Endothelial cell (in vitro differentiated cells): ENCODE data around the gene ATG7. TPM values are rescaled to one million over a fixed set of nuclear protein-coding genes. Genes with fewer than 3 reads are reported as not detected.

Experiments used
- DNase-seq: peaks from one replicate; pipeline ENCODE4 v3.0.0; 2021; ENCODE audit warnings: low spot score
- H3K27ac Mint-ChIP-seq: one replicate; pipeline ENCODE4 v1.8.0; 2021; ENCODE audit warnings: mixed read lengths, inconsistent platforms; ENCODE audit not compliant: unreplicated experiment
- H3K27me3 Mint-ChIP-seq: one replicate; pipeline ENCODE4 v1.8.0; 2021; ENCODE audit warnings: mild to moderate bottlenecking, moderate library complexity, mixed read lengths, inconsistent platforms; ENCODE audit not compliant: unreplicated experiment
- H3K36me3 Mint-ChIP-seq: one replicate; pipeline ENCODE4 v1.8.0; 2021; ENCODE audit warnings: mild to moderate bottlenecking, low read depth, mixed read lengths, inconsistent platforms; ENCODE audit not compliant: unreplicated experiment
- H3K4me1 Mint-ChIP-seq: one replicate; pipeline ENCODE4 v1.8.0; 2021; ENCODE audit warnings: mild to moderate bottlenecking, mixed read lengths, inconsistent platforms; ENCODE audit not compliant: unreplicated experiment
- H3K4me3 Mint-ChIP-seq: one replicate; pipeline ENCODE4 v1.8.0; 2021; ENCODE audit warnings: mild to moderate bottlenecking, mixed read lengths, inconsistent platforms; ENCODE audit not compliant: unreplicated experiment
- H3K9me3 Mint-ChIP-seq: one replicate; pipeline ENCODE4 v1.8.0; 2021; ENCODE audit warnings: mixed read lengths, inconsistent platforms; ENCODE audit not compliant: unreplicated experiment
- CTCF ChIP-seq: fragments of 200-600 bp; sonication (generic); IDR thresholded peaks from one replicate; pipeline ENCODE4 v1.5.0; 2021; ENCODE audit warnings: antibody characterized with exemption; ENCODE audit not compliant: unreplicated experiment
- total RNA-seq: library from RNA; stranded (reverse); fragmentation: NEBNext Ultra II Directional; extraction: Animal tissue kit (Norgen Biotek cat#: 25700); gene quantifications from one replicate; pipeline ENCODE4 v1.2.1, GENCODE V29; 2021; ENCODE audit not compliant: unreplicated experiment

The ATG7 gene
- total RNA-seq, 1 donor from 2014 or later, result 30.6 TPM

DNA sequence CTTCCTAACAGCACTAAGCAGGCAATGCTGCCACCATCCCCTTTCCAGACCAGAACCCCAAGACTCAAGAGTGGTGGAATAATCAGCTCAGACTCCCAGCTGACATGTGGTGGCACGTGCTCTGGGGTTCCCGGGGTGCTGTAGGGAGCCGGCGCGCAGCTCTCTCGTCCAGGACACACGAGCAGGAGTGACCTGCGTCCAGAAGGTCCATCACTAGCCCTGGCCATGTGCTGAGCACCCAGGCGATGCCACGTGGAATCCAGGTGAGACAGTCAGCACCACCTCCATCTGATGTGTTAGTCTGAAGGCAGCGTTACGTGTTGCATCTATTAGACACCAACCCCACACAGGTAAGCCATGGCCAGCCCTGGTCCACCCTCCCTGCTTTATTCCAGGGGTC lies 293.3 kb downstream of the ATG7 start:
- peaks cover 30% of the 10 kb centered on the region for H3K27me3 Mint-ChIP-seq
- H3K4me3 Mint-ChIP-seq, result peak overlapping the region; percentile 62
- H3K27ac Mint-ChIP-seq, result no peak overlapping the region
- DNase-seq, result no peak
- H3K36me3 Mint-ChIP-seq, result peaks cover 36% of the 10 kb centered on the region
- peaks cover 28% of the 10 kb centered on the region for H3K4me1 Mint-ChIP-seq
- no peaks in the 10 kb centered on the region for H3K9me3 Mint-ChIP-seq
- TF ChIP-seq CTCF, result no peak

DNA sequence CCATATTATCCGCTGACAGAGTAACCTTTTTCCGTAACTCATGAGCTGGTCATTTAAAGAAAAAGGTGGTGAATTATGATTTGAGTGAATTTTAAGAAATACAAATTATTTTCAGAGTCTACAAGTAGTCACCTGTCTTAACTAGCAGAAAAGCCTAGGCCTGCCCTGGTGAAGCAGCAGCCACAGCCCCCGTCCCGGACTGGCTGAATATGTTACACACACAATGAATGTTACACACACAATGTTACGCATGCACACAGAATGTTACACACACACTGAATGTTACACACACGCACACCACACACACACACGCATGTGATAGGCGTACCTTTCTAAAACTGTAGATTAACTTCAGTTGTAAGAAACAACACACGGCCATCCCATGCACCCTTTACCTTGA lies 293.7 kb downstream of the ATG7 start:
- peak overlapping the region; percentile 62 for H3K4me3 Mint-ChIP-seq
- DNase-seq, result no peak
- H3K27ac Mint-ChIP-seq, result no peak overlapping the region
- peaks cover 29% of the 10 kb centered on the region for H3K27me3 Mint-ChIP-seq
- peaks cover 30% of the 10 kb centered on the region for H3K4me1 Mint-ChIP-seq
- H3K36me3 Mint-ChIP-seq, result peaks cover 37% of the 10 kb centered on the region
- no peaks in the 10 kb centered on the region for H3K9me3 Mint-ChIP-seq
- TF ChIP-seq CTCF, result no peak

DNA sequence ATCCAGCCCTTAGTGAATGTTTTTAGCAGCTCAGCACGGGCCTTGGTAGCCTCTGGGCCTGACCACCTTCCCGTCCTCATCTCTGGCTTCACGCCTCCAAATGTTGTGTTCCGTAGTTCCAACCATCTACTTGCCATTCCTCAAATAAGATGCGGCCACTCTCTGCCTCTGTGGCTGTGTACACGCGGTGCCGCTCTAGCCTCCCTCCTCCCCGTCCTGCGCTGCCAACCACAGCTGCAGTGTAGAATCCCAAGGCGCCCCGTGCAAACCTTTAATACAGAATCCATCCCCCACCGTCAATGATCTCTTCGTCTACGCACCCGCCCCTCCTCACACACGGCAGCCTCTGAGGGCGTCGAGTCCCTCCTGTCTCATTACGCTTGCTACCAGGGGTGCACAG lies 294.3 kb downstream of the ATG7 start:
- DNase-seq, result no peak
- TF ChIP-seq CTCF, result no peak
- no peaks in the 10 kb centered on the region for H3K9me3 Mint-ChIP-seq
- H3K4me3 Mint-ChIP-seq, result peak overlapping the region; percentile 84
- H3K36me3 Mint-ChIP-seq, result peaks cover 37% of the 10 kb centered on the region
- peak overlapping the region; percentile 61 for H3K27ac Mint-ChIP-seq
- peaks cover 29% of the 10 kb centered on the region for H3K27me3 Mint-ChIP-seq
- H3K4me1 Mint-ChIP-seq, result peaks cover 32% of the 10 kb centered on the region

- H3K36me3 Mint-ChIP-seq, result peaks cover 37% of the 10 kb centered on the region
- H3K4me3 Mint-ChIP-seq, result peak overlapping the region; percentile 84
- no peak for DNase-seq
- H3K4me1 Mint-ChIP-seq, result peaks cover 32% of the 10 kb centered on the region
- H3K27me3 Mint-ChIP-seq, result peaks cover 29% of the 10 kb centered on the region
- peak; percentile 42 for TF ChIP-seq CTCF
- peak overlapping the region; percentile 61 for H3K27ac Mint-ChIP-seq
- no peaks in the 10 kb centered on the region for H3K9me3 Mint-ChIP-seq
These were observed 294.7 kb downstream of the ATG7 start for GRCh38 chr3:11566916-11567315.

DNA sequence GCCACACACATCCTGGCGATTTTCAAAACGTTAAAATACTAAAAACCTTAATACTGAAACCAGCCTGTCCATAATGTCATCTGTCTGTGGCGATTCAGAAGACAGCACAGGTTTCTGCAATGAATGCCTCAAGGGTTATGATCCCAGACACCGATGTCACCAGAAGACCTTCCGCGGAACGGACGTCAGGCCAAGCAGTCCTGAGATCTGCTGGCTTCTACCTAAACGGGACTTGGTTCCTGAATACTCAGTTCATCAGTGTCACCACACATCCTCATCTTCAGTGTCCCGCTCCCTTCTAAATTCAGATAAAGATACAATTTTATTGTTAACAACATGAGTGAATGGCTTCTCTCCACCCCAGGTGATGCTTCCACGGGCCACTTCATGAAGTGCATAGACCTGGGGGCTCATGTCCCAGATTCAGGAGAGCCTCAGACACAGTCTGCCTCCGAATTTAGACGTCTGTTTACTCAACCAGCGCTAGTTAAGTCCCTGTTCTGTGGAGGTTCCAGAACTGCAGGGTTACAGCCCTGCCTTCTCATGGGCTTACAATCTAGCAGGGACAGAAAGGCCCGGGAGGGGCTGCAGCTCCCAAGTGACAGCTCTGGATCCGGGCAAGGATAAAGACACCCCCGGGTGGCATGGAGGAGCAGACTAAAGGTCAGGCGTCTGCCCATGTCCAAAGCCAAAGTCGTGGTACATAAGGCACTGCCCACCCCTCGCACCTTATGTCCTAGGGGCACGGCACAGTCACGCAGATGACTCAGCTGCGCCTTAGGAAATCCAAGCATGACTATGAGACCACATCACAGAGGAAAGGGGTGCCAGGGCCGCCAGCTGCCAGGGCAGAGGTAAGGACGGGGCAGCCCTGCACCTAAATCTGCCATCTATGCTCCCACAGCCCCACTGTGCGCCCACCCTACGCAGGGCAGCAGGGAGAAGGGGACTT lies 295.6 kb downstream of the ATG7 start:
- Mint-ChIP-seq H3K4me3 (no peak overlapping the region), H3K27ac (peak overlapping the region; percentile 31), H3K4me1 (peaks cover 24% of the 10 kb centered on the region), H3K36me3 (peaks cover 43% of the 10 kb centered on the region), H3K27me3 (peaks cover 27% of the 10 kb centered on the region), H3K9me3 (no peaks in the 10 kb centered on the region)
- no peak for TF ChIP-seq CTCF
- DNase-seq, result no peak
